Activated CD8-positive, alpha-beta T cell treated with anti-CD3 and anti-CD28 coated beads, Interleukin-2, amount 10 ng/mL, durations not matched to agents 7 days and 5 days (primary cell): ENCODE results near the gene SARDH. TPM values are rescaled to one million over a fixed set of nuclear protein-coding genes. Genes with fewer than 3 reads are reported as not detected.

Experiments used
- ATAC-seq: fragments of 150-1000 bp; cut with Tn5 transposase; one replicate; pipeline ENCODE4 v1.10.0; 2021; ENCODE audit warnings: moderate library complexity
- CTCF ChIA-PET: fragments of 350-600 bp; sonication (Branson Sonifier 250); formaldehyde crosslinking; loops from one replicate; lab custom pipeline; 2021; ENCODE audit warnings: antibody characterized with exemption; lab: Charles Lee
- POLR2A ChIA-PET: fragments of 350-600 bp; sonication (Branson Sonifier 250); formaldehyde crosslinking; loops from one replicate; lab custom pipeline; 2021; ENCODE audit warnings: antibody characterized with exemption; lab: Charles Lee
- DNase-seq: peaks from one replicate; pipeline ENCODE4 v3.0.0-alpha.2; 2020
- H3K27ac Mint-ChIP-seq: one replicate; pipeline ENCODE4 v1.8.0; 2021; ENCODE audit warnings: mild to moderate bottlenecking, mixed read lengths
- H3K27me3 Mint-ChIP-seq: one replicate; pipeline ENCODE4 v1.8.0; 2021; ENCODE audit warnings: low read depth, mixed read lengths
- H3K36me3 Mint-ChIP-seq: one replicate; pipeline ENCODE4 v1.8.0; 2021; ENCODE audit warnings: low read depth, mixed read lengths
- H3K4me1 Mint-ChIP-seq: one replicate; pipeline ENCODE4 v1.8.0; 2021; ENCODE audit warnings: low read depth, mixed read lengths
- H3K4me3 Mint-ChIP-seq: one replicate; pipeline ENCODE4 v1.8.0; 2021; ENCODE audit warnings: mild to moderate bottlenecking, mixed read lengths
- H3K9me3 Mint-ChIP-seq: one replicate; pipeline ENCODE4 v1.8.0; 2022; ENCODE audit warnings: mixed read lengths; ENCODE audit not compliant: insufficient read depth
- total RNA-seq, 2 experiments: library from RNA; stranded (reverse); gene quantifications; one replicate each; pipeline ENCODE4 v1.2.3, GENCODE V29; 2021

SARDH gene
- total RNA-seq, 2 experiments from 2014 or later = 3.0 to 3.4 TPM

DNA sequence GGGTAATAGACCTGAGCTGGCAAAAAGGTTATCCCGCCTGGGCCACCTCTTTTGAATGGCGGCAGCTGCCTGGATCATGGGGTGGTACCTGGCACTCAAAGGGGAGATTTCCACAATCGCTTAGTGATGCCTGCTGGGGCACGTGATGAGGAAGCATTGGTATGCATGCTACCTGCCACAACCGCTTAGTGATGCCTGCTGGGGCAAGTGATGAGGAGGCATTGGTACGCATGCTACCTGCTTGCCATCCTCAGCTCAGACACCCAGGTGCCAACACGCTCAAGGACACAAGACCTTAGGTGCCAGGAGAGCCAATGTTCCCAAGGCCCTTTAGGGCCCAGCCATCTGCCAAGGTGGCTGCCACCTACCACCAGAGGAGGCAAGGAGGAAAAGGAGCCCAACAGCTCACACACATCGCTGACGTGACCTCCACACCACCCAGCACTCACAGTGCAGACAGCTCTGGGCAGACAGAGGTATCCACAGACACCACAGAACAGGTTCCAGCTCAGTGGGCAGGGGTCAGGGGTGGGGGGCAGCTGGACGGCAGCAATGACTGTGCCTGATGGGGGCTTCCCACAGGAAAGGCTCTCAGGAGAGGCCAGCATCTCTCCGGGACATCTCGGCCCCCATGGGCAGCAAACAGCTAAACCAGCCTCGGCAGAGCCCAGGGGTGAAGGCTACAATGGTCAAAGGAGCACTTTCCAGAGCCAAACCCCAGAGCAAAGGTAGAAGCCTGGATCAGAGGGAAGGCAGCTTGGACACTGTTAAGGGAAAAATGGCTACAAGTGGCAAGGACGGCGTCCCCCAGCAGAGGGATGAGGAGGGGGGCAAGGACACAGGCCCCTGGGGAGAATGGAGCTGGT lies 43.0 kb upstream of the SARDH start:
- ChIA-PET CTCF (interaction anchor here (1.0 to 5.4 kb wide), 10 partner anchors 8 to 226 kb away, joined by 3 to 135 read pairs (median 4); no protein-coding TSS in a partner anchor), POLR2A (interaction anchor here (1.5 kb wide), 1 partner anchor 213 kb away, joined by 10 read pairs; no protein-coding TSS in a partner anchor)
- Mint-ChIP-seq H3K4me1 (peaks cover 6% of the 10 kb centered on the region), H3K36me3 (no peaks in the 10 kb centered on the region), H3K27ac (no peak overlapping the region), H3K4me3 (no peak overlapping the region), H3K9me3 (no peaks in the 10 kb centered on the region), H3K27me3 (no peaks in the 10 kb centered on the region)
- ATAC-seq = no peak
- DNase-seq = no peak

DNA sequence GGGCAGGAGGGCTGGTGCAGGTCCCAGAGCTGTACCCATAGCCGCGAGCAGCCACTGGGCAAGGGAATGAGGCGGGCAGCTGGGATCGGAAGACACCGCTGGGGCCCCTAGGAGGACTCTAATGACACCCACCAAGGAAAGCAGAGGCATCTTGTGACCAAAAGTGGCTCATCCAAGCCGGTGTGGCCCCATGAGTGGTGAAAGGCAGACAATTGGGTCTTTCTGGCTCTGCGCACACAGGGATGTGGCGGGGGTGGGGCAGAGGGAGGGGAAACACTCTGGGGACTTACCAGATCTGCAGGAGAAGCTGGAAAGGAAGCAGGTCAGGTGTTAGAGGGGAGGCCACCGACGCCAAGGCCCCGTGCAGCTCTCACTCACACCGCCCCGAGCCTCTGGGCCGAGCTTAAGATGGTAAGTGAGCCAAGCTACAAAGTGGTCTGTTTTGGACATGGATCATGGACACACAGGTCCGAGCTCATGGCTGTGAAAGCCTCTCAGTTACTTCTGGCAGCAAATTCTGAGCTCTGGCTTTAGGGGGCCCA lies 42.3 kb upstream of the SARDH start:
- no peaks in the 10 kb centered on the region for H3K9me3 Mint-ChIP-seq
- H3K4me1 Mint-ChIP-seq = peaks cover under 1% of the 10 kb centered on the region
- no peak for DNase-seq
- H3K27me3 Mint-ChIP-seq = no peaks in the 10 kb centered on the region
- H3K36me3 Mint-ChIP-seq = no peaks in the 10 kb centered on the region
- no peak for ATAC-seq
- H3K4me3 Mint-ChIP-seq = no peak overlapping the region
- H3K27ac Mint-ChIP-seq = no peak overlapping the region
- ChIA-PET POLR2A (no interaction called here), CTCF (interaction anchor here (1.0 to 5.4 kb wide), 4 partner anchors 9 to 215 kb away, joined by 3 to 135 read pairs (median 5); no protein-coding TSS in a partner anchor)

DNA sequence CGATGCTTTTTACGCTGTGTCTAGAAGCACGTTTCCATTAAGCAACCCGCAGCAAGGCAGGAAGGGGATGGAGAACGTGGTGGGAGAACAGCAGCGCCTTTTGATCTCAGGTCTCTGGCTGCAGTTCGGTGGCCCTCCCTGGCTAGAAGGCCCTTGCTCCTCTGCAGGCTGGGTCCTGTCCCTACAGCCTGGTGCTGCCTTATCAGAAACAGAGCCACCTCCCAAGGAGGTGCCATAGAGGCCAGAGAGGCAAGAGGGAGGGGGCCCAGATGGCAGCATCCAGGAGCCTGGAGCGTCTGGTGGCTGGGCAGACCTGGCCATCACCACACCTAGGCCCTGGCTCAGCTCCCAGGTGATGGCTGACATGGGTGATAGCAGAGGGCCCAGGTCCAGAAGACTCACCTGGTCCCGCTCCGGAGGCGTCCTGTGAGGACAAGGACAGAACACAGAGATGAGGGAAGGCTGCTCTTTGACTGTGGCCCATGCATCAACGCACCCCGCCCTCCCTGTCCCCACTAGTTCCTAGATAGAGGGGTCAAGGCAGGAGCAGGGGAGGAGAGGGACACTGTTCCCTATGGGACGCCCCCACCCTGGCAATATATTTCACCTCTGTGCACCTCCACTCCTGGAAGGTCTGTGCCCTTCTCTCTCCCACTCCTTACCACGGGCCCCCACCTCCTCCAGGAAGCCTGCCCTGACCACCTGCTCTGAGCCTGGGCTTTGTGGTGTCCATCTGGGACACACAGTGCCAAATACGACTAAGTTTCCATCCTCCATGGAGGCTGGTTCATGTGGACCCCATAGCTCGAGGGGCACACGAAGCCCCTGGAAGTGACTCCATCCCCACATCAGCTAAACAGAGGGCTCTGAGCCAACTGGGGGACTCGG lies 41.6 kb upstream of the SARDH start:
- ChIA-PET POLR2A (no interaction called here), CTCF (interaction anchor here (1.4 to 5.4 kb wide), 3 partner anchors 37 to 215 kb away, joined by 6 to 135 read pairs (median 6); no protein-coding TSS in a partner anchor)
- no peak overlapping the region for H3K27ac Mint-ChIP-seq
- no peak overlapping the region for H3K4me3 Mint-ChIP-seq
- ATAC-seq = no peak
- no peaks in the 10 kb centered on the region for H3K4me1 Mint-ChIP-seq
- no peak for DNase-seq
- no peaks in the 10 kb centered on the region for H3K36me3 Mint-ChIP-seq
- H3K9me3 Mint-ChIP-seq = no peaks in the 10 kb centered on the region
- no peaks in the 10 kb centered on the region for H3K27me3 Mint-ChIP-seq

DNA sequence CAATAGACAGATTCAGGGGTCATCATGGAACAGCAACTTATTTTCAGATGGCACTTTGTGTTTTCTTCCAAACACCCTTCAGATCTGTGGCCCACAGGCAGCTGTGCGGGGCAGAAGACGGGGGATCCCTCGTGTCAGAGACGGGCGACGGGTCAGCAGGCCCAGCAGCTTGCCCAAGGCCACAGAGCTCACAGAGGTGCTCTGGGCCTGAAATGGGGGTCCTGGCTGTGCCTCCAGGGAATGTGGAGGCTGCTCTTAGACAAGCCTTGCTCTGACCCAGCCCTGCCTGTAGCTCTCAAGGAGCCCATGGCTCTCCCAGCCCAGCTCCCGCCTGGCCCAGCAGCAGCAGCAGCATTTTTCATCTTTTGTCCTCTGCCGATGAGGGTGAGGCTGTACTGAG lies 40.9 kb upstream of the SARDH start:
- ChIA-PET POLR2A (no interaction called here), CTCF (interaction anchor here (1.4 to 1.6 kb wide), 2 partner anchors 14 to 215 kb away, joined by 3 to 6 read pairs; no protein-coding TSS in a partner anchor)

DNA sequence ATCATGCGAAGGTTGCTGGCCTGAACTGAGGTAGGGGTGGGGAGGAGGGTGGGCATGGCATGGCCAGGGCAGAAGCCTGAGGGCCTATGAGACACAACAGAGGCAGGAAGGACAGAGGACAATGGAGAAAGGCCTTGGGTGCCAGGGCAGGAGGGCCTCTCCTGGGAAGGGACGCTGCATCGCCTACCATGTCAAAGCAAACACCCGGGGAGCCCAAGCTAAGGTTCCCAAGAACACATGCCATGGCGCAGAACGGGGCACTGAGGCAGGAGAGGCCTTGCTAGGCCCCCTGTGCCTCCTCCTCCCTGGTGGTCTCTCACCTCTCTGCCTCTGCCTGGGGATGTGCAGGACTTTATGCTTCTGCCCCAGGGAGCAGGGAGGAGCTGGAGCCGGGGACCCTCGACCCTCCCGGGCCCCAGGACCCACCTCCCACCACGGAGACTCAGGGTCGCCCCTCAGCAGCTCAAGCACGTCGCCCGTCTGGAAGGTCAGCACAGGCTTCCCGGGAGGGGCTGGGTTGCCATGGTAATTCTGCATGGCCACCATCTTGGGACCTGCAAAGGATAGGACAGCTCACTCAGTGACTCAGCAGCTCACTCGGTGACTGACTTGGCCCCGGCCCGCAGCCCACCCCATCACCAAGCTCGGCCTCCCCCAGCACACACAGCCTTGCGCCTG lies 40.3 kb upstream of the SARDH start:
- Mint-ChIP-seq H3K4me3 (no peak overlapping the region), H3K36me3 (no peaks in the 10 kb centered on the region), H3K27me3 (no peaks in the 10 kb centered on the region), H3K9me3 (no peaks in the 10 kb centered on the region), H3K27ac (no peak overlapping the region), H3K4me1 (no peaks in the 10 kb centered on the region)
- ATAC-seq = no peak
- CTCF ChIA-PET = interaction anchor here (1.4 to 1.6 kb wide), 2 partner anchors 15 to 216 kb away, joined by 3 to 6 read pairs; no protein-coding TSS in a partner anchor
- DNase-seq = no peak
- POLR2A ChIA-PET = no interaction called here

More for the DNA sequence above, 40.9 kb upstream of the SARDH start:
- H3K27ac Mint-ChIP-seq = no peak overlapping the region
- H3K36me3 Mint-ChIP-seq = no peaks in the 10 kb centered on the region
- ATAC-seq = no peak
- DNase-seq = no peak
- no peak overlapping the region for H3K4me3 Mint-ChIP-seq
- H3K27me3 Mint-ChIP-seq = no peaks in the 10 kb centered on the region
- H3K9me3 Mint-ChIP-seq = no peaks in the 10 kb centered on the region
- H3K4me1 Mint-ChIP-seq = no peaks in the 10 kb centered on the region

DNA sequence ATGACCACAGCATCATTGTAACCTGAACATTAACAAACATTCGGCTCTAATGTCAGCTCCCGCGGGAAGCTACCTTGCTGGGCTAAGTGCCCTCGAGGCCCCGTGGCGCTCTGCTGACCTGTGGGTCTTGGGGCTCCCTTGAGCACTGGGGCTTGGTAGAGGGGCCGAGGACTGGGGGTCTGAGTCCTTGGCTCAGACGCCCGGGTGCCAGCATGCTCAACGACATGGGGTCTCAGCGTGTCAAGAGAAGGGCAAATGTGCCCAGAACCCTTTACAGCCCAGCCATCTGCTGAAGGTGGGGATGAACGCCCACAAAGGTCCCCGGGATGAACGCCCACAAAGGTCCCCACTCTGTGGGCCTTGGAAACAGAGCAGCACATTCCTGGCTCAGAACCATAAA lies 39.7 kb upstream of the SARDH start:
- Mint-ChIP-seq H3K27ac (no peak overlapping the region), H3K9me3 (no peaks in the 10 kb centered on the region), H3K27me3 (no peaks in the 10 kb centered on the region), H3K4me1 (no peaks in the 10 kb centered on the region), H3K4me3 (no peak overlapping the region), H3K36me3 (no peaks in the 10 kb centered on the region)
- CTCF ChIA-PET = interaction anchor here (1.4 to 1.6 kb wide), 2 partner anchors 15 to 217 kb away, joined by 3 to 6 read pairs; no protein-coding TSS in a partner anchor
- POLR2A ChIA-PET = interaction anchor here (0.6 kb wide), 1 partner anchor 1843 kb away, joined by 3 read pairs; no protein-coding TSS in a partner anchor
- ATAC-seq = no peak
- no peak for DNase-seq

DNA sequence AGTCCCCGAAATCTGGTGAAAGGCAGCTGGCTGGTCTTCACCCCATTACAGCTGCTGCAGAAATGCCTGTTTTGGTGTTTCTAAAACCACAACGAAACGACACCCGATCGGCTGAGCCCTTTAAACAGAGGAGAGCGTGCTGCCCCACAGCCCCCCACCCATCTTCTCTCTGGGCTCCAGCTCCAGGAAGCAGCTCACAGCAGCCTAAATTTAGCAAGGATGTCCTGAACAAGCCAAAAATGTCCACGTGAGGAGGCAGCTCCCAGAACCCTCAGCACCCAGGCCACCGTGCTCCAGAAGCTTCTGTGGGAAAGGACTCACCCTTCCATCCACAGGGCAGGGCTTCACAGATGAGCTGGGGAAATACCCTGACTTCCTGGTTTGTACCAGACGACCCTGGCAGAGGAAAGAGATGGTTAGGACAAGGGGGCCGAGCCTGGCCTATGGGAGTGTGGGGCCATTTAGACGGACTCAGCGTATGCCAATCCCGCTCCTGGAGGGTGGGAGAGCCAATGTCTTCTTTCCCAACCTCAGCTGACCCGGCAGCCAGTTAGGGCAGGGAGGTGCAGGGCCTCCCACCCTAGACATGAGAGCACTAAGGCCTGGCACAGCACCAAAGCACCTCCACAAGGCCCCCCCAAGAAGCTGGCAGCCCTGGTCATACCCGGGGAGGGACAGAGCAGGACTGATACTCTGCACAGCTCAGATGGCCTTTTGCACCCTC lies 39.1 kb upstream of the SARDH start:
- DNase-seq (no peak), ATAC-seq (no peak)
- Mint-ChIP-seq H3K36me3 (no peaks in the 10 kb centered on the region), H3K27me3 (no peaks in the 10 kb centered on the region), H3K9me3 (no peaks in the 10 kb centered on the region), H3K4me3 (no peak overlapping the region), H3K27ac (no peak overlapping the region), H3K4me1 (no peaks in the 10 kb centered on the region)
- ChIA-PET POLR2A (interaction anchor here (0.6 kb wide), 1 partner anchor 1842 kb away, joined by 3 read pairs; no protein-coding TSS in a partner anchor), CTCF (no interaction called here)

DNA sequence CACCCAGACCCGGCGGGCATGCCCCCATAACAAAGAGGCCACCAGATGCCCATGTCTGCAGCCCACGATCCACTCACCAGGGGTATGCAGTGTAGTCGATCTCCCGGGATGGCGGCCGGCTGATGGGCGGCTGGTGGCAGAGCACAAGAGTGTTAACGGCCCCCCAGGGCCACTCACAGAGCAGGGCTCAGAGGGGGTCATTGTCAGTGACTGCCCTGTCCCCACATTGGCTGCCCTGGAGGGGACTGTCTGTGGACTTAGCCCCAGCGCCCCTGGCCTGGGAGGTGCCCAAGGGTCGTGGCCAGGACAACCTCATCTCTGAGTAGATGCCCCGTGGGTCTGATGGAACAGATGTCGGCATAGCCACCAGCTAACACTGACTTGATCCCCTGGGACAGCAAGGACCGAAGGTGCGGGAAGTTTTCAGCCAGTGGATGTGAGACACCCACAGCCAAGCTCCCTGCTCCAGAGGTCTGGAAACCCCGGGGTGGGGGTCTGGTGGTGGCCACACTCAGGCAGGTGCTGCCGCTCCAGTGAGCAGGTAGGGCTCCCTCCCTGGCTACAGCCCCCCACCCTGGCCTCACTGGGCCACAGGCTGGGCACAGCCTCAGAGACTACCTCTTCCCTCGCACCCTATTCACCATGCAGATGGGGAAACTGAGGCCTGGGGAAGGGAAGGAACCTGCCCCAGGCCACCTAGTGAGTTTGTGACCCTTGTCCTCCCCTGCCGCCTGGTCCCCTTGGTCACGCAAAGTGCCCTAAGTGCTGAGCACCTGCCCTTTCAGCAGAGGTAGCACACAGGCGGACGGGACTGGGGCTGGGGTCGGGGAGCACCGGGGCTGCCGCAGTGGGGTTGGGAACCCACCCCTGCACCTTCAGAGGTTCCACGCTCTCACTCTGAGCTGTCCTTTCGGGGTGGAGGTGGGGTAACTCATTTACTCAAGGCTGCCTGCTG lies 38.1 kb upstream of the SARDH start:
- no peaks in the 10 kb centered on the region for H3K4me1 Mint-ChIP-seq
- CTCF ChIA-PET = no interaction called here
- POLR2A ChIA-PET = no interaction called here
- H3K36me3 Mint-ChIP-seq = no peaks in the 10 kb centered on the region
- no peaks in the 10 kb centered on the region for H3K27me3 Mint-ChIP-seq
- ATAC-seq = no peak
- no peak overlapping the region for H3K4me3 Mint-ChIP-seq
- DNase-seq = no peak
- H3K27ac Mint-ChIP-seq = no peak overlapping the region
- no peaks in the 10 kb centered on the region for H3K9me3 Mint-ChIP-seq

DNA sequence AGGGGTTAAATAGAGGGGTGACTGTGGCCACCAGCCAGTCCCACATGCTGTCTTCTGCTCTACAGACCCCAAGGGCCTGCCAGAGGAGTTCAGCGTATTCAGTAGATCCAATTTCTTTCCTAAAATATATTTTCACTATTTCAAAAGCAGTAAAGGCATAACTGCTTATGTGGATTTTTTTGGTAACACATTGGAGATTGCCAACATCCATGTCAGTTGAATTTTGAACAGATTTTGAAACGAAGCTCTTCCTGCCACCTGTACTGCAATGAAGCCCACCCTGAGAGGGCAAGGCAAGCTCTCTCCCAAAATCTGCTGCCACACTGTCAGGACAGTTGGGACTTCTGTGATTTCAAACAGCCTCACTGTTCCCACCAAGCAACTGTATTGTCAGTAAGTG lies 37.1 kb upstream of the SARDH start:
- POLR2A ChIA-PET = no interaction called here

DNA sequence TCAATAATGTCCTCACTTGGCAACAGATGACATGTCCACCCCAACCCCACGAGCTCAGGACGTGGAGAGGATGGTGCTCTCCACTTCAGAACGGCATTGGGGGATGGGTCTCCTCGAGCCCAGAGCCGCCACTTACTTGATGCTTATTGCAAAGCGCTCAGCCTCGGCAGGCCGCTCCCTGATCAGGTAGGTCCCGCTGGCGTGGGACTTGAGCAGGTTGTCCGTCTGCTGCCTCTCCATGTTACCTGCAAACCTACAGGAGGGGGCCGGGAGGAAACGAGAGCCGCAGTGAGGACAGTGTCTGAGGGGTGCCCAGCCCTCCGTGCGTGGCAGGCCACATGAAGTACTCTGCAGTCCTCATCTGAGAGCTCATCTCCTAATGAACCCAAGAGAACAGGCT lies 36.6 kb upstream of the SARDH start:
- DNase-seq = no peak
- H3K27ac Mint-ChIP-seq = no peak overlapping the region
- H3K4me1 Mint-ChIP-seq = no peaks in the 10 kb centered on the region
- no peak overlapping the region for H3K4me3 Mint-ChIP-seq
- no peaks in the 10 kb centered on the region for H3K36me3 Mint-ChIP-seq
- H3K27me3 Mint-ChIP-seq = no peaks in the 10 kb centered on the region
- CTCF ChIA-PET = no interaction called here
- no peaks in the 10 kb centered on the region for H3K9me3 Mint-ChIP-seq
- POLR2A ChIA-PET = no interaction called here
- no peak for ATAC-seq

More for the DNA sequence above, 37.1 kb upstream of the SARDH start:
- DNase-seq = no peak
- no peak for ATAC-seq
- Mint-ChIP-seq H3K27me3 (no peaks in the 10 kb centered on the region), H3K27ac (no peak overlapping the region), H3K9me3 (no peaks in the 10 kb centered on the region), H3K36me3 (no peaks in the 10 kb centered on the region), H3K4me1 (no peaks in the 10 kb centered on the region), H3K4me3 (no peak overlapping the region)
- CTCF ChIA-PET = no interaction called here
